Osteocyte (in vitro differentiated cells): Measurements from ENCODE around the gene DIPK2A. TPM values are rescaled to one million over a fixed set of nuclear protein-coding genes. Genes with fewer than 3 reads are reported as not detected.

Experiments used
- DNase-seq: peaks from one replicate; pipeline ENCODE4 v3.0.0; 2021; ENCODE audit warnings: mixed read lengths; ENCODE audit not compliant: unreplicated experiment; ENCODE audit errors: extremely low spot score
- H3K27ac Mint-ChIP-seq: one replicate; pipeline ENCODE4 v1.8.0; 2021; ENCODE audit warnings: mild to moderate bottlenecking, mixed read lengths; ENCODE audit not compliant: unreplicated experiment
- H3K27me3 Mint-ChIP-seq: one replicate; pipeline ENCODE4 v1.8.0; 2021; ENCODE audit warnings: mixed read lengths; ENCODE audit not compliant: unreplicated experiment
- H3K36me3 Mint-ChIP-seq: one replicate; pipeline ENCODE4 v1.8.0; 2021; ENCODE audit warnings: mixed read lengths; ENCODE audit not compliant: unreplicated experiment
- H3K4me1 Mint-ChIP-seq: one replicate; pipeline ENCODE4 v1.8.0; 2021; ENCODE audit warnings: mixed read lengths; ENCODE audit not compliant: unreplicated experiment
- H3K4me3 Mint-ChIP-seq: one replicate; pipeline ENCODE4 v1.8.0; 2021; ENCODE audit warnings: mild to moderate bottlenecking, moderate library complexity, mixed read lengths; ENCODE audit not compliant: unreplicated experiment
- H3K9me3 Mint-ChIP-seq: one replicate; pipeline ENCODE4 v1.8.0; 2021; ENCODE audit warnings: mixed read lengths; ENCODE audit not compliant: unreplicated experiment
- CTCF ChIP-seq: fragments of 200-600 bp; sonication (generic); IDR thresholded peaks from 2 replicates; pipeline ENCODE4 v1.5.0; 2021; ENCODE audit warnings: antibody characterized with exemption, mild to moderate bottlenecking, moderate library complexity
- total RNA-seq: library from RNA; stranded (reverse); gene quantifications from 2 replicates; pipeline ENCODE4 v1.2.1, GENCODE V29; 2021

Gene DIPK2A
- total RNA-seq, 1 donor from 2014 or later, result 54.8 TPM

GRCh38 chr3:144018776-144019175 is 47.2 kb downstream of the DIPK2A start:
- Mint-ChIP-seq H3K4me1 (peaks cover 20% of the 10 kb centered on the region), H3K4me3 (no peak overlapping the region), H3K9me3 (peaks cover 30% of the 10 kb centered on the region), H3K27me3 (no peaks in the 10 kb centered on the region), H3K27ac (peak overlapping the region; percentile 58), H3K36me3 (no peaks in the 10 kb centered on the region)
- no peak for DNase-seq
- no peak for TF ChIP-seq CTCF

Other genes with a start within 250 kb of the DIPK2A start
- 3.5 TPM in 2 replicates for gene SLC9A9, start 123.4 kb upstream of the DIPK2A start, total RNA-seq